ENCODE data around the gene DPP6.

DPP6 gene

GRCh38 chr7:154720016-154720415, 667.8 kb downstream of the DPP6 start:
- Histone ChIP-seq H3K9me3 (ENCODE audit: low read depth, low read length) (no peaks in the 10 kb centered on the region), H3K27ac (no peak overlapping the region), H3K4me3 (no peak overlapping the region), H3K9ac (ENCODE audit: insufficient read length) (no peak overlapping the region), H3K36me3 (ENCODE audit: insufficient read depth, low read length) (no peaks in the 10 kb centered on the region)
- DNase-seq (ENCODE audit: low read depth, low spot score) = no peak
- TF ChIP-seq FOXP2 (optimal IDR thresholded peaks at IDR 0.05; ENCODE audit: control extremely low read depth, extremely low read length, insufficient read depth) (no peak), POLR2AphosphoS5 (IDR thresholded peaks at IDR 0.05; ENCODE audit: borderline replicate concordance, low read depth, low read length) (no peak), EZH2 (IDR thresholded peaks at IDR 0.05) (no peak)

GRCh38 chr7:154721086-154721485, 668.9 kb downstream of the DPP6 start:
- no peak for TF ChIP-seq FOXP2 (optimal IDR thresholded peaks at IDR 0.05; ENCODE audit: control extremely low read depth, extremely low read length, insufficient read depth)
- TF ChIP-seq POLR2AphosphoS5 (IDR thresholded peaks at IDR 0.05; ENCODE audit: borderline replicate concordance, low read depth, low read length) = no peak
- no peak for TF ChIP-seq EZH2 (IDR thresholded peaks at IDR 0.05)
- Histone ChIP-seq H3K27ac (no peak overlapping the region), H3K9me3 (ENCODE audit: low read depth, low read length) (no peaks in the 10 kb centered on the region), H3K9ac (ENCODE audit: insufficient read length) (no peak overlapping the region), H3K4me3 (no peak overlapping the region), H3K36me3 (ENCODE audit: insufficient read depth, low read length) (no peaks in the 10 kb centered on the region)
- no peak for DNase-seq (ENCODE audit: low read depth, low spot score)

GRCh38 chr7:154726368-154726767, 674.2 kb downstream of the DPP6 start:
- TF ChIP-seq POLR2AphosphoS5 (IDR thresholded peaks at IDR 0.05; ENCODE audit: borderline replicate concordance, low read depth, low read length) = no peak
- no peak for TF ChIP-seq EZH2 (IDR thresholded peaks at IDR 0.05)
- no peak for TF ChIP-seq FOXP2 (optimal IDR thresholded peaks at IDR 0.05; ENCODE audit: control extremely low read depth, extremely low read length, insufficient read depth)
- Histone ChIP-seq H3K9ac (ENCODE audit: insufficient read length) (no peak overlapping the region), H3K27ac (no peak overlapping the region), H3K9me3 (ENCODE audit: low read depth, low read length) (no peaks in the 10 kb centered on the region), H3K36me3 (ENCODE audit: insufficient read depth, low read length) (no peaks in the 10 kb centered on the region), H3K4me3 (no peak overlapping the region)
- DNase-seq (ENCODE audit: low read depth, low spot score) = no peak

- DNase-seq (ENCODE audit: low read depth, low spot score) = no peak
- H3K27ac ChIP-seq = no peak overlapping the region
- no peaks in the 10 kb centered on the region for H3K36me3 ChIP-seq (ENCODE audit: insufficient read depth, low read length)
- H3K9me3 ChIP-seq (ENCODE audit: low read depth, low read length) = no peaks in the 10 kb centered on the region
- TF ChIP-seq FOXP2 (optimal IDR thresholded peaks at IDR 0.05; ENCODE audit: control extremely low read depth, extremely low read length, insufficient read depth) (no peak), POLR2AphosphoS5 (IDR thresholded peaks at IDR 0.05; ENCODE audit: borderline replicate concordance, low read depth, low read length) (no peak), EZH2 (IDR thresholded peaks at IDR 0.05) (no peak)
- H3K4me3 ChIP-seq = no peak overlapping the region
- H3K9ac ChIP-seq (ENCODE audit: insufficient read length) = no peak overlapping the region
These were observed 676.9 kb downstream of the DPP6 start for GRCh38 chr7:154729056-154729455.

GRCh38 chr7:154735766-154736165, 683.6 kb downstream of the DPP6 start:
- no peak overlapping the region for H3K4me3 ChIP-seq
- no peak overlapping the region for H3K9ac ChIP-seq (ENCODE audit: insufficient read length)

GRCh38 chr7:154736389-154736788, 684.2 kb downstream of the DPP6 start:
- TF ChIP-seq EZH2 (IDR thresholded peaks at IDR 0.05) = no peak
- no peak for TF ChIP-seq FOXP2 (optimal IDR thresholded peaks at IDR 0.05; ENCODE audit: control extremely low read depth, extremely low read length, insufficient read depth)
- TF ChIP-seq POLR2AphosphoS5 (IDR thresholded peaks at IDR 0.05; ENCODE audit: borderline replicate concordance, low read depth, low read length) = no peak
- no peak for DNase-seq (ENCODE audit: low read depth, low spot score)
- no peak overlapping the region for H3K9ac ChIP-seq (ENCODE audit: insufficient read length)
- H3K27ac ChIP-seq = no peak overlapping the region
- no peak overlapping the region for H3K4me3 ChIP-seq
- no peaks in the 10 kb centered on the region for H3K9me3 ChIP-seq (ENCODE audit: low read depth, low read length)
- no peaks in the 10 kb centered on the region for H3K36me3 ChIP-seq (ENCODE audit: insufficient read depth, low read length)

More at GRCh38 chr7:154735766-154736165, 683.6 kb downstream of the DPP6 start:
- H3K9me3 ChIP-seq (ENCODE audit: low read depth, low read length) = no peaks in the 10 kb centered on the region
- H3K36me3 ChIP-seq (ENCODE audit: insufficient read depth, low read length) = no peaks in the 10 kb centered on the region
- no peak overlapping the region for H3K27ac ChIP-seq
- no peak for TF ChIP-seq FOXP2 (optimal IDR thresholded peaks at IDR 0.05; ENCODE audit: control extremely low read depth, extremely low read length, insufficient read depth)
- TF ChIP-seq POLR2AphosphoS5 (IDR thresholded peaks at IDR 0.05; ENCODE audit: borderline replicate concordance, low read depth, low read length) = no peak
- TF ChIP-seq EZH2 (IDR thresholded peaks at IDR 0.05) = no peak
- no peak for DNase-seq (ENCODE audit: low read depth, low spot score)

- Histone ChIP-seq H3K36me3 (ENCODE audit: insufficient read depth, low read length) (no peaks in the 10 kb centered on the region), H3K9me3 (ENCODE audit: low read depth, low read length) (no peaks in the 10 kb centered on the region), H3K4me3 (no peak overlapping the region), H3K27ac (no peak overlapping the region), H3K9ac (ENCODE audit: insufficient read length) (no peak overlapping the region)
- TF ChIP-seq EZH2 (IDR thresholded peaks at IDR 0.05) = no peak
- no peak for TF ChIP-seq FOXP2 (optimal IDR thresholded peaks at IDR 0.05; ENCODE audit: control extremely low read depth, extremely low read length, insufficient read depth)
- no peak for TF ChIP-seq POLR2AphosphoS5 (IDR thresholded peaks at IDR 0.05; ENCODE audit: borderline replicate concordance, low read depth, low read length)
- no peak for DNase-seq (ENCODE audit: low read depth, low spot score)
These were observed 686.0 kb downstream of the DPP6 start for GRCh38 chr7:154738216-154738615.

- no peak for DNase-seq (ENCODE audit: low read depth, low spot score)
- H3K4me3 ChIP-seq = no peak overlapping the region
- no peaks in the 10 kb centered on the region for H3K36me3 ChIP-seq (ENCODE audit: insufficient read depth, low read length)
- no peaks in the 10 kb centered on the region for H3K9me3 ChIP-seq (ENCODE audit: low read depth, low read length)
- H3K27ac ChIP-seq = no peak overlapping the region
- H3K9ac ChIP-seq (ENCODE audit: insufficient read length) = no peak overlapping the region
- no peak for TF ChIP-seq EZH2 (IDR thresholded peaks at IDR 0.05)
- no peak for TF ChIP-seq POLR2AphosphoS5 (IDR thresholded peaks at IDR 0.05; ENCODE audit: borderline replicate concordance, low read depth, low read length)
- no peak for TF ChIP-seq FOXP2 (optimal IDR thresholded peaks at IDR 0.05; ENCODE audit: control extremely low read depth, extremely low read length, insufficient read depth)
These were observed 688.9 kb downstream of the DPP6 start for GRCh38 chr7:154741131-154741530.

- no peak overlapping the region for H3K4me3 ChIP-seq
- no peaks in the 10 kb centered on the region for H3K36me3 ChIP-seq (ENCODE audit: insufficient read depth, low read length)
- H3K27ac ChIP-seq = no peak overlapping the region
- no peak for DNase-seq (ENCODE audit: low read depth, low spot score)
- TF ChIP-seq FOXP2 (optimal IDR thresholded peaks at IDR 0.05; ENCODE audit: control extremely low read depth, extremely low read length, insufficient read depth) = no peak
- TF ChIP-seq POLR2AphosphoS5 (IDR thresholded peaks at IDR 0.05; ENCODE audit: borderline replicate concordance, low read depth, low read length) = no peak
- no peak for TF ChIP-seq EZH2 (IDR thresholded peaks at IDR 0.05)
- H3K9ac ChIP-seq (ENCODE audit: insufficient read length) = no peak overlapping the region
- no peaks in the 10 kb centered on the region for H3K9me3 ChIP-seq (ENCODE audit: low read depth, low read length)
These were observed 691.0 kb downstream of the DPP6 start for GRCh38 chr7:154743206-154743605.
